ENCODE results near the gene ASB3.
"Not testable (repeated sequence)": the region's sequence is repeated elsewhere in the genome, so short reads cannot be mapped to it uniquely, and the experiment has no call there.

ASB3 gene

DNA sequence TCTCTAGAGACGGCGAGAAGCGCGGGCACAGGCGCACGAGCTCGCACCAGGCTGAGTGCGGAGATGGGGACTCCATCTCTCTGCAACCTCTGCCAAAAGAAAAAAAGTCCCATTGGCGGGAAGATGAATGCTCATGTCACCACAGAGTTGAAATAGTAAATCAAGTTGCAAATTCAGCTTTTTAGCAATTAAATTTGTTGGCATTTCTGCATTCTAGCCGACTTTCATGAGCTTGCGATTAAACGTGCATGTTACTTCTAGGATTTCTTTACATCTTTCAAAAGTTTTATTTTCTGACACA, 18.6 kb downstream of the ASB3 start:
- Histone ChIP-seq H3F3A (ENCODE audit: control insufficient read depth, insufficient read depth) (peaks cover 26% of the 10 kb centered on the region), H3K27ac (ENCODE audit: low read depth, low read length) (peak overlapping the region; percentile 84), H3K4me3 (ENCODE audit: low read length) (peak overlapping the region; percentile 96), H3K9me3 (ENCODE audit: control insufficient read depth, insufficient read depth, low read length) (no peaks in the 10 kb centered on the region), H3K9me2 (replicated peaks; ENCODE audit: control insufficient read depth, low read length) (no peaks in the 10 kb centered on the region), H4K20me1 (ENCODE audit: control insufficient read depth, insufficient read depth, low read depth, low read length) (peaks cover 5% of the 10 kb centered on the region; the same call in 1 of the 2 replicates), H3K4me1 (ENCODE audit: control insufficient read depth, low read length) (peaks cover 32% of the 10 kb centered on the region), H3K79me2 (ENCODE audit: control insufficient read depth, low read length) (peaks cover 67% of the 10 kb centered on the region), H3K27me3 (ENCODE audit: control insufficient read depth, low read length) (no peaks in the 10 kb centered on the region), H3K36me3 (ENCODE audit: control insufficient read depth, low read length) (peaks cover 47% of the 10 kb centered on the region), H3K4me2 (ENCODE audit: low read length) (peak overlapping the region; percentile 79)
- TF ChIP-seq CTCF (IDR thresholded peaks at IDR 0.05; ENCODE audit: low read depth, low read length, poor library complexity, severe bottlenecking): no peak
- no peak for TF ChIP-seq EZH2phosphoT487 (IDR thresholded peaks at IDR 0.05; ENCODE audit: borderline replicate concordance, low read length)

DNA sequence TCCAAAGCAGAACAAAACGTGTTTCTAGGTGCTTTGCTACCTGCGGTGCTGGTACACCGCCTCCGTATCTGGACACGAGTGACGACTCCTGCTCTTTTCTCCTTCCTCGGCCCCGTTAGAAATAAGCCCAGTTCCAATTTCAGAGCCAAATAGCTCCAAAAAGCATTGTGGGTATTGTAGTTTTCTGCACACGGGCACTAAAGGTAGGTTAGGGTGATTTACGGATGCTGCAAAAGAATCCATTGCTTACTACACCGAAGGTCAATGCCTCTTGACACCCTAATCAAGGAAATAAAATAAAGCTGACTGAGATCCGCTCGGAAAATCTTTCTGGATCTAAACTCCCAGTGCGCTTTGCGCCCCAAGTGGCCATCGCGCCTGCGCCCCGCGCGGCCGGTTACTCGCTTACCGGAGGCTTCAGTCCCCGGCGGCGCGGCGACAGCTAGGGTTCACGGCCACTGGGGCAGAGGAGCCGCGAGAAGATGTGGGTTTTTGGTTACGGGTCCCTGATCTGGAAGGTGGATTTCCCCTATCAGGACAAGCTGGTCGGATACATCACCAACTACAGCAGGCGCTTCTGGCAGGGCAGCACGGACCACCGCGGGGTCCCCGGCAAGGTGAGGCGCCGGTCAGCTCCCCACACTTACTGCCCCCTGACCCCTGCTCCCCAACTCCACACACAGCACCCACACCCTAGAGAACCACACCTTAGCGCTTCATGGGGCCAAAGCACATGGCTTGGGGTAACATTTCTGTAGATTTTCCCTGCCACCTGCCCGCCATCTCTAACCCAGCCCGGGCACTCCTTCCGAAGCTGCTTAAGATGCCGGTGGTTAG, 19.1 kb downstream of the ASB3 start, which contains the start of gene CHAC2:
CHAC2 (plus strand) TSS at position 400 of the 837 bp plus-strand sequence; CDS start at position 483, 83 bp downstream.
- Histone ChIP-seq H4K20me1 (ENCODE audit: control insufficient read depth, insufficient read depth, low read depth, low read length) (peaks cover 5% of the 10 kb centered on the region; the same call in 1 of the 2 replicates), H3K4me3 (ENCODE audit: low read length) (peak within 1 kb of the TSS; percentile 96), H3F3A (ENCODE audit: control insufficient read depth, insufficient read depth) (peaks cover 22% of the 10 kb centered on the region), H3K36me3 (ENCODE audit: control insufficient read depth, low read length) (peaks cover 48% of the 10 kb centered on the region), H3K9me2 (replicated peaks; ENCODE audit: control insufficient read depth, low read length) (no peaks in the 10 kb centered on the region), H3K4me2 (ENCODE audit: low read length) (peak within 1 kb of the TSS; percentile 79), H3K79me2 (ENCODE audit: control insufficient read depth, low read length) (peaks cover 62% of the 10 kb centered on the region), H3K27me3 (ENCODE audit: control insufficient read depth, low read length) (no peaks in the 10 kb centered on the region), H3K4me1 (ENCODE audit: control insufficient read depth, low read length) (peaks cover 32% of the 10 kb centered on the region), H3K9me3 (ENCODE audit: control insufficient read depth, insufficient read depth, low read length) (no peaks in the 10 kb centered on the region), H3K27ac (ENCODE audit: low read depth, low read length) (peak within 1 kb of the TSS; percentile 84)
- TF ChIP-seq EZH2phosphoT487 (IDR thresholded peaks at IDR 0.05; ENCODE audit: borderline replicate concordance, low read length): no peak
- TF ChIP-seq CTCF (IDR thresholded peaks at IDR 0.05; ENCODE audit: low read depth, low read length, poor library complexity, severe bottlenecking): peak; percentile 32

GRCh38 chr2:53765767-53766166, 21.0 kb downstream of the ASB3 start:
- no peaks in the 10 kb centered on the region for H3K9me3 ChIP-seq (ENCODE audit: control insufficient read depth, insufficient read depth, low read length)
- TF ChIP-seq EZH2phosphoT487 (IDR thresholded peaks at IDR 0.05; ENCODE audit: borderline replicate concordance, low read length) (no peak), CTCF (IDR thresholded peaks at IDR 0.05; ENCODE audit: low read depth, low read length, poor library complexity, severe bottlenecking) (no peak)
- H3K9me2 ChIP-seq (replicated peaks; ENCODE audit: control insufficient read depth, low read length): no peaks in the 10 kb centered on the region
- H3K79me2 ChIP-seq (ENCODE audit: control insufficient read depth, low read length): peaks cover 46% of the 10 kb centered on the region
- H3K27me3 ChIP-seq (ENCODE audit: control insufficient read depth, low read length): no peaks in the 10 kb centered on the region
- peaks cover 43% of the 10 kb centered on the region for H3K36me3 ChIP-seq (ENCODE audit: control insufficient read depth, low read length)
- H3F3A ChIP-seq (ENCODE audit: control insufficient read depth, insufficient read depth): peaks cover 10% of the 10 kb centered on the region
- H3K4me1 ChIP-seq (ENCODE audit: control insufficient read depth, low read length): peaks cover 28% of the 10 kb centered on the region
- no peak overlapping the region for H3K4me2 ChIP-seq (ENCODE audit: low read length)
- H3K27ac ChIP-seq (ENCODE audit: low read depth, low read length): no peak overlapping the region
- H4K20me1 ChIP-seq (ENCODE audit: control insufficient read depth, insufficient read depth, low read depth, low read length): peaks cover 5% of the 10 kb centered on the region; the same call in 1 of the 2 replicates
- no peak overlapping the region for H3K4me3 ChIP-seq (ENCODE audit: low read length)

DNA sequence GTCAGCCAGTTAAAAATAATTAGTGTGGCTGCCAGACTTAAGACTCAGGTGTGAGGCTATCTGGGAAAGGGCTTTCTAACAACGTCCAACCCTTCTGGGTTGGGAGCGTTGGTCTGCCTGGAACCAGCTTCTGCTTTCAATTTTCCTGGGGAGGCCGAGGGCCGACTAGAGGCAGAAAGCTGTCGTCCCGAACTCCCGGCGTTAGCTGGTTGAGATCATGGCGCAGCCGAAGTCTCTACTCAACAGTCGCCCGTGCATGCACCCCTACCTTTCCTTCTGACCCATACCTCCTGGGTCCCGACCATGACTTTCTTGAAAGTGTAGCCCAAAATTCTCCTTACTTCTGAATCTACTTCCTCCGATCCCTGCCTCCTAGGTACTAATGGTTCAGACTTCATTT, 29.5 kb downstream of the ASB3 start:
- H3K4me1 ChIP-seq (ENCODE audit: control insufficient read depth, low read length): not testable (repeated sequence)

More for the DNA sequence above, 29.5 kb downstream of the ASB3 start:
- not testable (repeated sequence) for H3K79me2 ChIP-seq (ENCODE audit: control insufficient read depth, low read length); H3K4me2 ChIP-seq (ENCODE audit: low read length); H3K27ac ChIP-seq (ENCODE audit: low read depth, low read length); H3K36me3 ChIP-seq (ENCODE audit: control insufficient read depth, low read length); H3K9me2 ChIP-seq (replicated peaks; ENCODE audit: control insufficient read depth, low read length); H3K4me3 ChIP-seq (ENCODE audit: low read length); H3K9me3 ChIP-seq (ENCODE audit: control insufficient read depth, insufficient read depth, low read length); H3K27me3 ChIP-seq (ENCODE audit: control insufficient read depth, low read length); H4K20me1 ChIP-seq (ENCODE audit: control insufficient read depth, insufficient read depth, low read depth, low read length); H3F3A ChIP-seq (ENCODE audit: control insufficient read depth, insufficient read depth)
